ENCODE data around the gene WIPI1.
"Not testable (repeated sequence)": the region's sequence is repeated elsewhere in the genome, so short reads cannot be mapped to it uniquely, and the experiment has no call there.

The WIPI1 gene

DNA sequence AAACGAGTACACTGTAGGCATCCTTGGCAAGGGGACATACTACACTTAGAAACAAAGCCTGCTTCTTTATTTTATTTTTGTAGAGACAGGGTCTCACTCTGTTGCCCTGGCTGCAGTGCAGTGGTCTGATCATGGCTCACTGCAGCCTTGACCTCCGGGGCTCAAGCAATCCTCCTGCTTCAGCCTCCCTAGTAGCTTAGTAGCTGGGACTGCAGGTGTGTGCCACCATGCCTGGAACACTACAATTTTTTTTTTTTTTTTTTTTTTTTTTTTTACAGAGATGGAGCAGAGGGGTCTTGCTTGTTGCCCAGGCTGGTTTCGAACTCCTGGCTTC, 78.2 kb downstream of the WIPI1 start:
- no peak overlapping the region for H3K4me3 ChIP-seq (ENCODE audit: low read depth, low read length)
- POLR2A ChIA-PET = no interaction called here
- no peak for DNase-seq (ENCODE audit: low read depth, low spot score)
- TF ChIP-seq, protein P1, sequence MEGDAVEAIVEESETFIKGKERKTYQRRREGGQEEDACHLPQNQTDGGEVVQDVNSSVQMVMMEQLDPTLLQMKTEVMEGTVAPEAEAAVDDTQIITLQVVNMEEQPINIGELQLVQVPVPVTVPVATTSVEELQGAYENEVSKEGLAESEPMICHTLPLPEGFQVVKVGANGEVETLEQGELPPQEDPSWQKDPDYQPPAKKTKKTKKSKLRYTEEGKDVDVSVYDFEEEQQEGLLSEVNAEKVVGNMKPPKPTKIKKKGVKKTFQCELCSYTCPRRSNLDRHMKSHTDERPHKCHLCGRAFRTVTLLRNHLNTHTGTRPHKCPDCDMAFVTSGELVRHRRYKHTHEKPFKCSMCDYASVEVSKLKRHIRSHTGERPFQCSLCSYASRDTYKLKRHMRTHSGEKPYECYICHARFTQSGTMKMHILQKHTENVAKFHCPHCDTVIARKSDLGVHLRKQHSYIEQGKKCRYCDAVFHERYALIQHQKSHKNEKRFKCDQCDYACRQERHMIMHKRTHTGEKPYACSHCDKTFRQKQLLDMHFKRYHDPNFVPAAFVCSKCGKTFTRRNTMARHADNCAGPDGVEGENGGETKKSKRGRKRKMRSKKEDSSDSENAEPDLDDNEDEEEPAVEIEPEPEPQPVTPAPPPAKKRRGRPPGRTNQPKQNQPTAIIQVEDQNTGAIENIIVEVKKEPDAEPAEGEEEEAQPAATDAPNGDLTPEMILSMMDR (IDR thresholded peaks at IDR 0.05; ENCODE audit: insufficient read depth, low read length, missing control alignments) = no peak
- CTCF ChIA-PET = interaction anchor here (1.7 to 3.7 kb wide), 2 partner anchors 20 to 24 kb away, joined by 5 to 18 read pairs; no protein-coding TSS in a partner anchor

DNA sequence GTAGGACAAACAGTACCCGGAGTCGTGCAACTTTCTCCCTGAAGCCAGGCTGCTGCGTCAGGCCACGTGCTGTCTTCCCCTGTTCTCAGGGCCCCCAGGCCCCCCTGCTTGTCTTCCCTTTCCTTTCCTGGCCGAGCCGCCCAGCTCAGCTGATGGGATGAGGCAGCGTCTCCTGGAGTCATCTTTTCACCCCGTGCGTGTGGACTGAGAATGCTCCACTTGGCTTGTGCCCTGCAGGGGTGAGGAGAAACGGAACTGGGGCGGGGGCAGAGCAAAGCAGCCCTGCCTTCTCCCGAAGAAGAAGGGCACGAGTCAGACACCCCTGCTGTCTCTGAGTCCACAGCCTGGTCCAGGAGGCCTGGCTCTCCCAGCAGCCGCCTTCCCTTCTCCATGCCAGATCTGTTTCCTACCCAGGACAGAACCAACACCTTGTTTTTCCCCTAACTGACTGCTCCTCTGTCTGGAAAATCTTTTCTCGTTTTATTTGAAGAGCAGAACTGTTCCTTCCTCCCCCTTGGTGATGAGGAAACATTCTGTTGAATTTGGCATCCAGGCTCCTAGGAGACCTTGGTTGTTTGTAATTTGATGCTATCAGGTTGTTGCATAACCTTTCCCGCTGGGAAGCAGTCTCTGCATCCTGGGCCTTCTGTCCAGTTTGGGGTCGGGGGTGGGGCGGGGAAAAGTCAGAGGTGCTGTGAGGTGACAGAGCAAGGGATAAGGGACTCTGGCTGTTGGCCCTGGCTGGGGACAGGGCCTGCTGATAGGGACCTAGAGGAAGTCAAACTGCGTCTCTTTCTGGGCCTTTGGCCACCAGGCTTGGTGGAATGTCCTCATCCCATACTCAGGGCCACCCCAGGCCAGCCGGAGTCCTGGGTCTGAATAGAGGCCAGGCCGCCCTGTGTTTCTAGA, 78.8 kb downstream of the WIPI1 start:
- TF ChIP-seq, protein P1 (IDR thresholded peaks at IDR 0.05; ENCODE audit: insufficient read depth, low read length, missing control alignments) = no peak
- DNase-seq (ENCODE audit: low read depth, low spot score) = no peak
- peak overlapping the region; percentile 15; the same call in 1 of the 2 replicates for H3K4me3 ChIP-seq (ENCODE audit: low read depth, low read length)
- POLR2A ChIA-PET = no interaction called here
- CTCF ChIA-PET = interaction anchor here (1.3 to 3.7 kb wide), 2 partner anchors 18 to 20 kb away, joined by 3 to 18 read pairs; no protein-coding TSS in a partner anchor

DNA sequence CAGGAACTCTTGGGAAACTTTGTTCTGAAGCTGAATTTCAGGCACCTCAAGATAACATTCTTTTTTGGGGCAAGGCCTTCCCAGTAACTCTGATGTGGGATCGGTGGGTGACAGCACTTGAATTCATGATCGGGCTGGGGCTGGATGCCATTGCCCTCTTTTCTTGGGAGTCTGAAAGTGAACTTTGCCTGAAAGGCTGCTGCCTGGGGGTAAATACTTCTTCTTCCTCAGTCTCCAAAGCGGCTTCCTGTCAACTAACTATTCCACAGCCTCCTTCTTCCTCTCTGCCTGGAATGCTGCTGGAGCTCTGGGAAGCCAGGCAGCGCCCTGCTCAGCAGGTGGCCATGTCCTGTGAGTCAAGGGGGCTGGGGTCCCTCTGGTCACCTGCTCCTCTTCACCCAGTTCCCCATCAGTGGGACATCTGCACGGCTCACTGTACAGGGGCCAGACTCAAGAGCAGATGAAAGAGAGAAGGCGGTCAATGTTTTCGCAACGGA, 79.5 kb downstream of the WIPI1 start:
- no peak for DNase-seq (ENCODE audit: low read depth, low spot score)
- ChIA-PET POLR2A (no interaction called here), CTCF (interaction anchor here (0.5 to 3.7 kb wide), 3 partner anchors 19 to 240 kb away, joined by 3 to 18 read pairs (median 6); no protein-coding TSS in a partner anchor)
- TF ChIP-seq, protein P1 (IDR thresholded peaks at IDR 0.05; ENCODE audit: insufficient read depth, low read length, missing control alignments) = no peak
- no peak overlapping the region for H3K4me3 ChIP-seq (ENCODE audit: low read depth, low read length)

DNA sequence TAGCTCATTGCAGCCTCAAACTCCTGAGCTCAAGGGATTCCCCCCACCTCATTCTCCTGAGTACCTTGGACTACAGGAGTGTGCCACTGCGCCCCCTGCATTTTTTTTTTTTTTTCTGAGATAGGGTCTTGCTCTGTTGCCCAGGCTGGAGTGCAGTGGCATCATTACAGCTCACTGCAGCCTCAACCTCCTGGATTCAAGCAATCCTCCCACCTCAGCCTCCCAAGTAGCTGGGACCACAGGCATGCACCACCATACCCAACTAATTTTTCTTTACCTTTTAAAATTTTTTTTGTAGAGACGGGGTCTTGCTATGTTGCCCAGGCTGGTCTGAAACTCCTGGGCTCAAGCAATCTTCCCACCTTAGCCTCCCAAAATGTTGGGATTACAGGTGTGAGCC, 81.1 kb downstream of the WIPI1 start:
- H3K4me3 ChIP-seq (ENCODE audit: low read depth, low read length); POLR2A ChIA-PET; DNase-seq (ENCODE audit: low read depth, low spot score): not testable (repeated sequence)
- CTCF ChIA-PET = interaction anchor here (1.1 kb wide), 1 partner anchor 23 kb away, joined by 3 read pairs; no protein-coding TSS in a partner anchor

DNA sequence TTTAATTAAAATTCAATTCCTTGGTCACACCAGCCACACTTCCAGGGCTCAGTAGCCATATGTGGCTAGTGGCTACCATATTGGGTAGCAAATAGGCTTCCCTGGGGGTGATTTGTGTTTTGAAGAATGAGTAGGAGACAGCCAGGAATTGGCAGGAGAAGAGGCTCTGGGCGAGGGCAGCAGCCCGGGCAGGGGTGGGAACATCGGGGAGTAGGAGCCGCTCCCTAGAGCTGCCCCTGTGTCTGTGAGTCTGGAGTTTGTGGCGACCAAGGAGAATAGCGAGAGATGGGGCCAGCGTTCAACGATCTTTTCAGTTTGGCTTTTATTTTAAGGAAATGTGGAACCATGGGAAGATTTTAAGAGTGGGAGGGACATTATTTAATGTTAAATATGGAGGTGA, 81.7 kb downstream of the WIPI1 start:
- DNase-seq (ENCODE audit: low read depth, low spot score) = no peak
- TF ChIP-seq, protein P1 (IDR thresholded peaks at IDR 0.05; ENCODE audit: insufficient read depth, low read length, missing control alignments) = no peak
- CTCF ChIA-PET = interaction anchor here (1.2 kb wide), 1 partner anchor 23 kb away, joined by 4 read pairs; no protein-coding TSS in a partner anchor
- H3K4me3 ChIP-seq (ENCODE audit: low read depth, low read length) = no peak overlapping the region
- POLR2A ChIA-PET = no interaction called here

Data from AG04449 (cell line).